Bronchial epithelial cell (primary cell): Measurements from ENCODE around the gene KDM7A. TPM values are rescaled to one million over a fixed set of nuclear protein-coding genes. Genes with fewer than 3 reads are reported as not detected.

ENCODE experiments used
- DNase-seq: peaks from one replicate; pipeline ENCODE4 v3.0.0-alpha.2; 2010; ENCODE audit warnings: low read depth
- FAIRE-seq: peaks from 2 replicates; lab custom pipeline; 2011; peaks lifted over from hg19 to GRCh38; lab: Jason Lieb, UNC
- H3K27me3 ChIP-seq: 2 replicates; pipeline ENCODE4 v1.5.1; 2011; ENCODE audit warnings: low read length; ENCODE audit not compliant: control insufficient read depth, insufficient read depth
- H3K36me3 ChIP-seq: 2 replicates; pipeline ENCODE4 v1.5.1; 2011; ENCODE audit warnings: low read length; ENCODE audit not compliant: control insufficient read depth, insufficient read depth
- H3K4me3 ChIP-seq: 2 replicates; pipeline ENCODE4 v1.5.1; 2011; ENCODE audit warnings: mild to moderate bottlenecking, low read depth, low read length, control low read depth
- total RNA-seq: library from RNA; depleted of rRNA; stranded (reverse); fragments of >200 nt; gene quantifications from 2 replicates; pipeline ENCODE4 v1.2.1, GENCODE V29; 2014
- TF ChIP-seq, protein P1 (sequence below): IDR thresholded peaks from 2 replicates; pipeline ENCODE4 v1.5.1; 2011; ENCODE audit warnings: mild to moderate bottlenecking, moderate library complexity, low read length, control low read depth, inconsistent platforms; ENCODE audit not compliant: insufficient read depth, severe bottlenecking

KDM7A gene
- total RNA-seq, 1 donor from 2014 or later, result 14.7 TPM

DNA sequence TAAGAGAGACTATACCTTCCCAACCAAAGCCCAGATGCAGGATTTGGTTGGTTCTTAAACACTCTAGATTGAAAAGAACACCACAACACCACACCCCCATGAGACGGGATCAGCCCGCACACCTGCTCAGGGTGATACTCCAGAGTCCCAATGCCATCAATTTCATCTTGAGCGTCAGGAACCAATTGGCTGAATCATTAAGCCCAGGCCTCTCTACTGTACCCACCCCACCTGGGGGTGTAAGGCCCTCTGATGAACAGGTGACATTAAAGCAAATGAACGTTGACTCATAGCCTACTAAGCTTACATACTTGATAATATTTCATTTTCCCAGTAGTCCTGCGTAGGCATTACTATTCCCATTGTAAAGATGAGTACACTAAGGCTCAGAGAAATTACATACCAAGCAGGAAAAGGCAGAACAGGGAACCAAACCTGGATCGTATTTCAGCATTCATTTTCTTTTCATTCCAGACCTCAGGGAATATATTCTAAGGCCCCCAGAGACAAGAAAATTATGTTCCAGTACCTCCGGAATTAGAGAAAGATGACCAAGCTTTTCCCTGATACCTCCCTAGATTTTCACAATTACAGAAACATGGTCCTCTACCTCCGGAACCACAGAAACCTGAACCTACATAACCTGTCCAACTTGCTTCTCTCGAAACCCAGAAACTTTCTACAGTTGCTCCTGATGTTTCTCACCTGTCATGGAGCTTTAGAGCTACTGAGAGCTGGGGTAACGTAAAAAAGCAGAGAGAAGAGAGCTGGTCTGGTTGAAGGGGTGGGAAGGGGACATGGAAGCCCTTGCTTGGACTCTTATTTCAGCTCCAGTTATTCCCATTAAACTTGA lies 43.1 kb upstream of the KDM7A start:
- TF ChIP-seq, protein P1, sequence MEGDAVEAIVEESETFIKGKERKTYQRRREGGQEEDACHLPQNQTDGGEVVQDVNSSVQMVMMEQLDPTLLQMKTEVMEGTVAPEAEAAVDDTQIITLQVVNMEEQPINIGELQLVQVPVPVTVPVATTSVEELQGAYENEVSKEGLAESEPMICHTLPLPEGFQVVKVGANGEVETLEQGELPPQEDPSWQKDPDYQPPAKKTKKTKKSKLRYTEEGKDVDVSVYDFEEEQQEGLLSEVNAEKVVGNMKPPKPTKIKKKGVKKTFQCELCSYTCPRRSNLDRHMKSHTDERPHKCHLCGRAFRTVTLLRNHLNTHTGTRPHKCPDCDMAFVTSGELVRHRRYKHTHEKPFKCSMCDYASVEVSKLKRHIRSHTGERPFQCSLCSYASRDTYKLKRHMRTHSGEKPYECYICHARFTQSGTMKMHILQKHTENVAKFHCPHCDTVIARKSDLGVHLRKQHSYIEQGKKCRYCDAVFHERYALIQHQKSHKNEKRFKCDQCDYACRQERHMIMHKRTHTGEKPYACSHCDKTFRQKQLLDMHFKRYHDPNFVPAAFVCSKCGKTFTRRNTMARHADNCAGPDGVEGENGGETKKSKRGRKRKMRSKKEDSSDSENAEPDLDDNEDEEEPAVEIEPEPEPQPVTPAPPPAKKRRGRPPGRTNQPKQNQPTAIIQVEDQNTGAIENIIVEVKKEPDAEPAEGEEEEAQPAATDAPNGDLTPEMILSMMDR, result no peak
- no peak for FAIRE-seq
- no peaks in the 10 kb centered on the region for H3K36me3 ChIP-seq

DNA sequence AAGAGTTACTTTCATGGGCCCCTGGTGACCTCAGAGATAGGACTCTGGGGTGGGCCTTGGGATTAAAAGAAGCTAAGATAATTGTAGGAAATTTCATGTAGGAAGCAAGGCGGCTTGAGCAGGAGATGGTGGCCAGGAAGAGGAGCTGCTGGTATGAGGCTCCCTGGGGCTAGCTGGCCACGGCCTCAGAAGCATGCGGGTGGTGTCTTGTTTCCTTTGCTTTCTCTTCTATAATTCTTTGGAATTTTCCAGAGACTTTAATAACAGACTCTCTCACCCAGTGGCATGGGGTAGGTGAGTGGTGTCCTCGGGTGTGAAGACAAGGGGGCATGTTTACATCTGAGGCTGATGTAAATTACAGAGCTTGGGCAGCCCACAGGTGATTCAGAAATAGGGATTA lies 41.9 kb upstream of the KDM7A start:
- Histone ChIP-seq H3K36me3 (no peaks in the 10 kb centered on the region), H3K4me3 (no peak overlapping the region), H3K27me3 (no peaks in the 10 kb centered on the region)
- TF ChIP-seq, protein P1, result no peak
- FAIRE-seq (no peak), DNase-seq (no peak)

More for the DNA sequence above, 43.1 kb upstream of the KDM7A start:
- peak; percentile 41 for DNase-seq
- no peaks in the 10 kb centered on the region for H3K27me3 ChIP-seq
- no peak overlapping the region for H3K4me3 ChIP-seq

DNA sequence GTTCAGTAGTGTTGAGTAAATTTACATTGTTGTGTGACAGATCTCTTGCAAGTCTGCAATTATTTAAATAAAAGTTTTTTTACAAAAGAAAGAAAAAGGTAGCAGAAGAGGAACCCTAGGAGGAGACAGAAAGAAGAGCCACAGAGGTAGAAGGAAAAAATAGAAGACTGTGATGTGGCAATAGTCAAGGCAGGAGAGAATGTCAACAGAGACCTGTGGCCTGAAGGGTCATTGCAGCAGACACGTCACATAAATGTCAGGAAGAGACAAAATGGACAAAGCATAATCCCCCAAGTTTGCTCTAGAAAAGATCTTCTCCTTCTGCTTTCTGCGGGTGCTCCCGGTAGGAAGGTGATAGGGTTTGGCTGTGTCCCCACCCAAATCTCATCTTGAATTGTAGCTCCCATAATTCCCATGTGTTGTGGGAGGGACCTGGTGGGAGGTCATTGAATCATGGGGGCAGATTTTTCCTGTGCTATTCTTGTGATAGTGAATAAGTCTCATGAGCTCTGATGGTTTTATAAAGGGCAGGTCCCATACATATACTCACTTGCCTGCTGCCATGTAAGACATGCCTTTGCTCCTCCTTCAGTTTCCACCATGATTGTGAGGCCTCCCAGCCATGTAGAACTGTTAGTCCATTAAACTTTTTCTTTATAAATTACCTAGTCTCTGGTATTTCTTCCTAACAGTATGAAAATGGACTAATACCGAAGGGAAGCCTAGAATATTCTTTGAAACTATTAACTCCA lies 41.1 kb upstream of the KDM7A start:
- Histone ChIP-seq H3K27me3 (no peaks in the 10 kb centered on the region), H3K36me3 (no peaks in the 10 kb centered on the region), H3K4me3 (no peak overlapping the region)
- FAIRE-seq (no peak), DNase-seq (no peak)
- TF ChIP-seq, protein P1, result no peak

DNA sequence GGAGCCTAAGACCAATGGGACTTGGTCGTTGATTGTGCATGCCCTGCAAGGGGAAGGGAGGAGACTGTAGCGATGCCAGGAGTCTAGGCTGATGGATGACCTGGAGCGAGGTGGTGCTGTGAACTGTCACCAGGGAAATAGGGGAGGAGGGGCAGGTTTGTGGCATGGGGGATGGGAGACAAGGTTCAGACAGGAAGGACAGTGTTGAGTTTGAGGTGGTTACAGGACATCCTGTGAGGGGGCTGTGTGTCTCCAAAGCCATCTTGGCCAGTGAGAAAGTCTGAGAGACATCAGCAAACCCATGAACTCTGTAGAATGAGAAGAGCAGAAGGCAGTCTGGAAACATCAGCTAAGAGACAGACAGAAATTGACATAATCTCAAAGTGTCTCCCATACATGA lies 38.5 kb upstream of the KDM7A start:
- no peak for FAIRE-seq
- no peaks in the 10 kb centered on the region for H3K27me3 ChIP-seq
- no peak for DNase-seq

DNA sequence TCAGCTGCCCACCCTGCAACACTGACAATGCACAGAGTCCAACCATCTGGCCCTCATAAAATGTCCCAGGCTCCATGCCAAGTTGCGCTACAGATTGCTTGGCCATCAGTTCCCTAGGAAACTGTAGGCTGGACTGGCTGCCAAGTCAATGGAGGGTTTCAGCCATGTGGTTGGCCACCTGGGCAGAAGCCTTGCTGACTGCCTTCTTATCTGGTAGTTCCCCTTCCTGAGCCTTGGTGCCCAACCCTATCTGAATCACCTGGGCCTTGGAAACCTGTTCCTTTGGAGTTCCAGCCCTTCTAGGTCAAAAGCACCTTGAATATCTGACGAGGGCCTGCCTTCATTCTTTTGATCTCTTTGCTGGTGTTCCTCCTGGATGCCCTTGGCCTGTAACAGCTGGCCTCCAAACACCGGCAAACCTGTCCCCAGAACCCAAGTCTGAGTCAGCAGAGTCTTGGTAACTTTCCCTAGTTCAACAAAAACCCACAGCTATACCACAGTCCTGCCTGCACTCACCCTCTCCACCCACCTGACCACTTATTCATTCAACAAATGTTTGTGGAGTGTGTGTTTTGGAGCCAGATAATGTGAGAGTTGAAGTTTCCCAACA lies 37.4 kb upstream of the KDM7A start:
- no peaks in the 10 kb centered on the region for H3K36me3 ChIP-seq
- FAIRE-seq (no peak), DNase-seq (peak; percentile 91)
- TF ChIP-seq, protein P1, result no peak
- H3K4me3 ChIP-seq, result no peak overlapping the region
- H3K27me3 ChIP-seq, result no peaks in the 10 kb centered on the region

More for the DNA sequence above, 38.5 kb upstream of the KDM7A start:
- Histone ChIP-seq H3K36me3 (no peaks in the 10 kb centered on the region), H3K4me3 (no peak overlapping the region)
- TF ChIP-seq, protein P1, result no peak
